Germinal center (tissue), 1 donor: ENCODE measurements around the gene TUFT1.
"Not testable (repeated sequence)": the region's sequence is repeated elsewhere in the genome, so short reads cannot be mapped to it uniquely, and the experiment has no call there.

Source experiments
- DNase-seq: peaks from one replicate; pipeline ENCODE4 v3.0.0; 2012; ENCODE audit warnings: mixed read lengths, low spot score

The TUFT1 gene

GRCh38 chr1:151618003-151618402 is 77.9 kb downstream of the TUFT1 start:
- no peak for DNase-seq

GRCh38 chr1:151618470-151618869 is 78.4 kb downstream of the TUFT1 start:
- DNase-seq, result no peak

- DNase-seq, result not testable (repeated sequence)
These were observed 78.9 kb downstream of the TUFT1 start for GRCh38 chr1:151618996-151619395.

GRCh38 chr1:151619489-151620093 is 79.5 kb downstream of the TUFT1 start:
- DNase-seq, result no peak

- no peak for DNase-seq
These were observed 80.2 kb downstream of the TUFT1 start for GRCh38 chr1:151620286-151620685.

GRCh38 chr1:151621351-151621750 is 81.2 kb downstream of the TUFT1 start:
- DNase-seq, result no peak

- no peak for DNase-seq
These were observed 84.7 kb downstream of the TUFT1 start for GRCh38 chr1:151624783-151625182.

GRCh38 chr1:151626740-151627334 is 86.7 kb downstream of the TUFT1 start:
- no peak for DNase-seq

GRCh38 chr1:151629278-151629677 is 89.2 kb downstream of the TUFT1 start:
- no peak for DNase-seq
